Vagina (tissue), 2 donors: ENCODE results near the gene TGIF1.

Source experiments
- POLR2AphosphoS5 ChIP-seq, 2 donors: sonication (generic); formaldehyde crosslinking; IDR thresholded peaks; one replicate each; pipeline ENCODE4 v1.9.0; 2017; ENCODE audit warnings: antibody characterized with exemption in 2 of 2, mild to moderate bottlenecking in 2 of 2, low read depth in 1 of 2; ENCODE audit not compliant: insufficient read depth in 1 of 2
- TF ChIP-seq, protein P1 (sequence below), 3 experiments: fragments of 450-650 bp in 2 of 3; fragments of 200-600 bp in 1 of 3; sonication (generic) in 1 of 3; IDR thresholded peaks; one replicate each; pipeline ENCODE4 v1.5.1; 2017 to 2019; ENCODE audit warnings: antibody characterized with exemption in 3 of 3, mild to moderate bottlenecking in 2 of 3, moderate library complexity in 2 of 3

DNA sequence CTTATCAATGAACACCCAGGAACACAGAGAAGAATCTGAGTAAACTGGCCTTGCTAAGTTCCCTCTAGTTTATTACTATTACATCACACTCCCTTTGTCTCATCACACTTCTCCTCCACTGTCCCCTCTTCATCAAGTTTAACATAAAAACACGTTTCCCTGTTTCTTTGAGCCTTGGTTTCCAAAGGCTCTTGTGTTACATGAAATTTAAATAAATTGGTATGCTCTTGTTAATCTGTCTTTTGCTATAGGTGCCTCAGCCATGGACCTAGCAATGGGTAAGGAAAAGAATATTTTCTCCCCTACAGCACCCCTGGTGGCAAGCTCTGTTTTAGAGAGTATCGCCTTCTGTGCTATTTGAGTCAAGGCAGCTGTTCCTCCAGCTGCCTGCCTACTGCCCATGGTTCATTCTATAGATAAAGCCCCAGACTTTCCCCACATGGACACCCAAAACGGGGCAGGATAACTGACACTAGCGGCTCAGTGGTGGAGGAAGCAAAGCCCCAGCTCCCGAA, 31.8 kb downstream of the TGIF1 start:
- TF ChIP-seq, protein P1, sequence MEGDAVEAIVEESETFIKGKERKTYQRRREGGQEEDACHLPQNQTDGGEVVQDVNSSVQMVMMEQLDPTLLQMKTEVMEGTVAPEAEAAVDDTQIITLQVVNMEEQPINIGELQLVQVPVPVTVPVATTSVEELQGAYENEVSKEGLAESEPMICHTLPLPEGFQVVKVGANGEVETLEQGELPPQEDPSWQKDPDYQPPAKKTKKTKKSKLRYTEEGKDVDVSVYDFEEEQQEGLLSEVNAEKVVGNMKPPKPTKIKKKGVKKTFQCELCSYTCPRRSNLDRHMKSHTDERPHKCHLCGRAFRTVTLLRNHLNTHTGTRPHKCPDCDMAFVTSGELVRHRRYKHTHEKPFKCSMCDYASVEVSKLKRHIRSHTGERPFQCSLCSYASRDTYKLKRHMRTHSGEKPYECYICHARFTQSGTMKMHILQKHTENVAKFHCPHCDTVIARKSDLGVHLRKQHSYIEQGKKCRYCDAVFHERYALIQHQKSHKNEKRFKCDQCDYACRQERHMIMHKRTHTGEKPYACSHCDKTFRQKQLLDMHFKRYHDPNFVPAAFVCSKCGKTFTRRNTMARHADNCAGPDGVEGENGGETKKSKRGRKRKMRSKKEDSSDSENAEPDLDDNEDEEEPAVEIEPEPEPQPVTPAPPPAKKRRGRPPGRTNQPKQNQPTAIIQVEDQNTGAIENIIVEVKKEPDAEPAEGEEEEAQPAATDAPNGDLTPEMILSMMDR (IDR thresholded peaks at IDR 0.05): peak in 1 of 3 experiments; percentile 10
- TF ChIP-seq POLR2AphosphoS5 (IDR thresholded peaks at IDR 0.05; ENCODE audit: insufficient read depth in 1 of 2, low read depth in 1 of 2): no peak
